Articular chondrocyte of knee joint (primary cell): ENCODE results near the gene LUC7L3. TPM values are rescaled to one million over a fixed set of nuclear protein-coding genes. Genes with fewer than 3 reads are reported as not detected.

Experiments used
- small RNA-seq: library from RNA; depleted of rRNA; stranded (forward); fragments of <200 nt; gene quantifications from one replicate; pipeline ENCODE3, GENCODE V24; 2012
- total RNA-seq: library from RNA; depleted of rRNA; stranded (reverse); fragments of >200 nt; gene quantifications from 2 replicates; pipeline ENCODE4 v1.2.3, GENCODE V29; 2012

The LUC7L3 gene
- total RNA-seq, result 28.4 and 31.5 TPM in 2 replicates

GRCh38 chr17:50719144-50719923 lies at the start of gene LUC7L3:
TSS of gene LUC7L3 (plus strand) at chr17:50719603. CDS start at chr17:50719733, 130 bp downstream.

DNA sequence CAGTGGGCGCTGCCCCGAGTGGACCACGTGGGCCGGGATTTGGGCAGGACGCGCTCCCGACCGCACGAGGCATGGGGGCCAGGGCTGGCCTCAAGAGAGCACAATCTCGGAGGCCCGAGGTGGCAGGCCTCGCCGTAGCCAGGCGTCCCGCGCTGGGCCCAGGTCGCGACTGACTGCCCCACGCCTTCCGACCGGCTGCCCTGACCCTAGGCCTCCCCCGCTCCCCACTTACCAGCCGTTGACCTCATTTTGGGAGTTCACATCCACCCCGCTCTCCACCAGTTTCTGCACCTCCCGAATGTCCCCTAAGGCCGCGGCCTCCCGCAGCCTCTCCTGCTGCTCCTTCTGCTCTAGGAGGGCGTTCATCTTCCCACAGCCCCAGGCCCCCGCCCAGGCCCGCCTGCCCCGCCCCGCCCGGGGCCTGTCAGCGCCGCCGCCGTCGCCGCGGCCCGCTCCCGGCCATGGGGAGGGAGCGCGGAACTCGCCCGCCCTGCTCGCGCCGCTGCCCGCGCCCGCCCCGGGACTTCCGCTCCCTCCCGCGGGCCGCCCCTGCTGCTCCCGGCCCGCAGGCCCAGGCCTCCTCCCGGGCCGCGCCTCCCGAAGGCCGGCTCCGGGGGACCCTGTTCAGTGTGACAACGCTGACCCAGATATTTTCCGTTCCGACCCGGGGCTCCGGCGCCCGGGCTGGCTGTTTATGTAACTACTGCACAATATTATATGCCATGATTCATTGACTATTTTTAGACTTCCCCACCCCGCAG lies 11.9 kb upstream of the LUC7L3 start, which contains the start of gene ANKRD40:
ANKRD40 (minus strand) TSS at position 626 of the 761 bp plus-strand sequence; CDS start at position 366, 260 bp downstream.

GRCh38 chr17:50767446-50767845 lies 48.0 kb downstream of the LUC7L3 start, which contains the start of gene ANKRD40CL:
TSS of gene ANKRD40CL (minus strand) at chr17:50767518. CDS start at chr17:50766913, 605 bp downstream.

Small RNAs within 50 kb of the gene (small RNA-seq; reads per million reads assigned to genes)
- gene AC005921.1 (not detected), gene MIR8059 (not detected), gene RF00019 (not detected)

Other genes with a start within 250 kb of the LUC7L3 start
- 17.4 and 18.3 TPM in 2 replicates for gene RSAD1, start 240.7 kb upstream of the LUC7L3 start, total RNA-seq
- gene MYCBPAP, start 211.2 kb upstream of the LUC7L3 start, total RNA-seq, result 1.8 and 2.5 TPM in 2 replicates
- gene EPN3, start 186.9 kb upstream of the LUC7L3 start, total RNA-seq, result not detected in 2 replicates
- 86.2 and 95.6 TPM in 2 replicates for gene SPATA20, start 172.4 kb upstream of the LUC7L3 start, total RNA-seq
- 1.1 and 1.3 TPM in 2 replicates for gene CACNA1G, start 158.9 kb upstream of the LUC7L3 start, total RNA-seq
- 25.2 and 25.9 TPM in 2 replicates for gene ABCC3, start 84.7 kb upstream of the LUC7L3 start, total RNA-seq
- 51.2 and 52.3 TPM in 2 replicates for gene ANKRD40, start 11.7 kb upstream of the LUC7L3 start, total RNA-seq
- gene ANKRD40CL, start 47.9 kb downstream of the LUC7L3 start, total RNA-seq, result not detected in 2 replicates
- gene WFIKKN2, start 116.0 kb downstream of the LUC7L3 start, total RNA-seq, result 0.13 and 0.22 TPM in 2 replicates
- gene TOB1, start 146.8 kb downstream of the LUC7L3 start, total RNA-seq, result 30.6 and 33.2 TPM in 2 replicates